SH-SY5Y (cell line): Measurements from ENCODE around the gene KRT9.

Source experiments
- GATA2 ChIP-seq: IDR thresholded peaks from 2 replicates; pipeline ENCODE4 v1.6.1; 2011; ENCODE audit warnings: mild to moderate bottlenecking, low read depth, low read length
- GATA3 ChIP-seq: IDR thresholded peaks from 2 replicates; pipeline ENCODE4 v1.6.1; 2011; ENCODE audit warnings: low read depth, mild to moderate bottlenecking, low read length, moderate library complexity

DNA sequence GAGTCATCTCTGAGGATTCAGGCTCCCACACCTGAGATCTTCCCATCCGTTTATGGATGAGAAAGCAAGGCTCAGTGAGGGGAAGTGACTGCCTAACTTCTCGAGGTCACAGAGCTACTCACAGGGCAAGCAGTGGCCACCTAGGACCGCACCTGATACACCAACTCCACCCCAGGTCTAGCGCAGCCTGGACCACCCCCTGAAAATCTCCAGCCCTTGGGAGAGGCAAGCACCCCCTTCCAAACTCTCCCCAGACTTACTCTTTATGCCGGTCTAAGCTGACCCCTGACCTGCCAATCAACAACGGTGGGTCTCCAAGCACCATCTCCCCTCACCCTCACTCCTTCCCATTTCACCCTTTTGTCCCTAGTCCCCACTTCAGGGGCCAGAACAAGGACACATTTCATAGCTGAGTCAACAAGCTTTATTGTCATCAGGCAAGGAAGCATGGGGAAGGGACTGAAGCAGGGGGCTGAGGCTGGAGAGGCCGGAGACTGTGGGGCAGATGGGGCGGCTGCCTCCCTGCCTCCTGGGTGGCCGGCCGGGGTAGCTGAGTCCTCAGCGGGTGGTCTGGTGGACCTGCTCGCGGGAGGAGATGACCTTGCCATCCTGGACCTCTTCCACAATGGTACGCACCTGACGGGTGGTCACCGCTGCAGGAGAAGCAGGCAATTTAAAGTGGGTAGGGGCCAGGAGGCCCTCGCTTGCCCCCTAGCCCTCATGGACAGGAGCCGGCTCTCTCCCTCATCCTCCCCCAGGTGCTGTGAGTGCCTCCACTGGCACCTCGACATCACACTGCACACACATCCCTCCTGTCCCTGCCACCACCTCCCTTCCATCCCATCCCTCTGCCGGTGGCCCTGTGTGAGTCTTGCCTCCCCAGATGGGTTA lies 47.4 kb upstream of the KRT9 start:
- TF ChIP-seq GATA2 (no peak), GATA3 (no peak)
